Esophagus squamous epithelium (tissue), 5 donors: ENCODE data around the gene TSPAN12. TPM values are rescaled to one million over a fixed set of nuclear protein-coding genes. Genes with fewer than 3 reads are reported as not detected.

Experiments
- DNase-seq: peaks from one replicate; lab custom pipeline; 2025; lab: John Stamatoyannopoulos, UW
- H3K27ac ChIP-seq, 4 donors: fragments of 200-600 bp; sonication (generic); one replicate each; pipeline ENCODE4 v1.5.1; 2016 to 2019; ENCODE audit warnings: mild to moderate bottlenecking in 1 of 4
- H3K27me3 ChIP-seq, 4 donors: fragments of 200-600 bp; sonication (generic); 1 replicate in 3 of 4; 2 replicates in 1 of 4; pipeline versions ENCODE4 v1.5.1 to v1.6.0; 2017 to 2021; ENCODE audit warnings: antibody characterized with exemption in 1 of 4
- H3K36me3 ChIP-seq, 3 donors: fragments of 200-600 bp; sonication (generic); one replicate each; pipeline ENCODE4 v1.5.1; 2016 to 2019
- H3K4me1 ChIP-seq, 3 donors: fragments of 200-600 bp; sonication (generic); one replicate each; pipeline ENCODE4 v1.5.1; 2017 to 2019
- H3K4me3 ChIP-seq, 4 donors: fragments of 200-600 bp; sonication (generic); 1 replicate in 3 of 4; 2 replicates in 1 of 4; pipeline ENCODE4 v1.5.1; 2016 to 2019; ENCODE audit warnings: mild to moderate bottlenecking in 2 of 4, moderate library complexity in 1 of 4
- H3K9me3 ChIP-seq, 3 donors: fragments of 200-600 bp; sonication (generic); one replicate each; pipeline ENCODE4 v1.5.1; 2016 to 2019
- CTCF ChIP-seq, 6 experiments: fragments of 450-650 bp in 4 of 6; fragments of 200-600 bp in 2 of 6; sonication (generic) in 2 of 6; IDR thresholded peaks; one replicate each; pipeline ENCODE4 v1.5.1; 2016 to 2019; ENCODE audit warnings: antibody characterized with exemption in 6 of 6, mild to moderate bottlenecking in 4 of 6, moderate library complexity in 4 of 6
- POLR2A ChIP-seq, 4 donors: fragments of 450-650 bp; IDR thresholded peaks; one replicate each; pipeline ENCODE4 v1.6.1; 2017; ENCODE audit warnings: antibody characterized with exemption in 4 of 4, mild to moderate bottlenecking in 4 of 4, moderate library complexity in 3 of 4
- WGBS, 2 donors: methylation state at CpG; one replicate each; pipeline ENCODE4 v1.1.5; 2018; 5-methylcytosine and 5-hydroxymethylcytosine counted together
- intact Hi-C: fragments of 100-400 bp; cut with DNase I; formaldehyde crosslinking; loops from one replicate; pipeline ENCODE4 v1.15.0; 2022
- total RNA-seq, 4 donors: library from RNA; depleted of rRNA; stranded (reverse); fragments of >200 nt; gene quantifications; one replicate each; pipeline ENCODE4 v1.1.0, GENCODE V29; 2016
- donor health status: DM: yes; HTN: yes; CAD: no.

Gene TSPAN12
- total RNA-seq, 4 donors from 2014 or later: 1.3 to 9.0 (median 5.4) TPM

DNA sequence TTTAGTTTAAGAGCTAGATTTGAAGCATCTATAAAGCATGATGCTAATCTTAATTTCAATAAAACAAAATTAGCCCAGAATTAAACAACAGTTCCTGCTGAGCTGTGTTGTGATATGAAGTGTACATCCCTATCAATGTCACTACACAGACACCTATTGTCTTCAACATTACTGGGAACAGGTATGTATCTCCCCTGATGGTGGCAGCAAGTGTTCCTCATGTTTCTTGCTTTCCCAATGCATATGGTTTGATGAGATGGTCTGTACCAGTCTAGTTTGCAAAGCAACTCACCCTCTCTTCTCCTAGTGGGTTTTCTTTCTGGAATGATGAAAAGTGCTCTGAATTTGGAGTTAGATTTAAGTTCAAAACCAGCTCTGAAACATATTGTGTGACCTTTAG lies 38.1 kb downstream of the TSPAN12 start:
- Histone ChIP-seq H3K36me3 (no peaks in the 10 kb centered on the region), H3K27me3 (no peaks in the 10 kb centered on the region), H3K4me3 (no peak overlapping the region), H3K4me1 (no peaks in the 10 kb centered on the region), H3K27ac (no peak overlapping the region), H3K9me3 (no peaks in the 10 kb centered on the region)
- no peak for DNase-seq
- intact Hi-C loops: no loop called here
- TF ChIP-seq CTCF (IDR thresholded peaks at IDR 0.05): no peak
- no peak for TF ChIP-seq POLR2A (IDR thresholded peaks at IDR 0.05)

DNA sequence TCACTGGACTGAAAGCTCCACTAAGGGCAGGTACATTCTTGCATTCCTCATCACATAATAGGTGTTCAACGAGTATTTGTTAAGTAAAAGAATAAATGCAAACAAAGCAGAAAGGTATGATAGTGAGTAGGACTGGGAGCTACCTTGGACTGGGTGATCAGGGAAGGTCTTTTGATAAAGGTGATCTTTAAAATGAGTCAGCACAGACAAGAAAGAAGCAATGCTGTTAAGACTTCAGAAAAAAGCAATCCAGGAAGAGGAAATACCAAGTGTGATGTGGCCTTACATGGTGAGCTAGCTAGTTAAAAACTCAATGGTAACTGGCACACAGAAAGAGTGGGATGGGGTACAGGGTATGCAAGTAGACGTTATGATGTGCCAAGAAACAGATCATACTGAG lies 40.1 kb downstream of the TSPAN12 start:
- no peak for TF ChIP-seq CTCF (IDR thresholded peaks at IDR 0.05)
- no peak for TF ChIP-seq POLR2A (IDR thresholded peaks at IDR 0.05)
- no peak overlapping the region for H3K4me3 ChIP-seq

GRCh38 chr7:120814253-120814939 lies 43.5 kb downstream of the TSPAN12 start:
- H3K27ac ChIP-seq: no peak overlapping the region
- TF ChIP-seq POLR2A (IDR thresholded peaks at IDR 0.05) (no peak), CTCF (IDR thresholded peaks at IDR 0.05) (no peak)

More for the DNA sequence above, 40.1 kb downstream of the TSPAN12 start:
- intact Hi-C loops: no loop called here
- DNase-seq: no peak
- Histone ChIP-seq H3K4me1 (no peaks in the 10 kb centered on the region), H3K36me3 (no peaks in the 10 kb centered on the region), H3K27ac (no peak overlapping the region), H3K9me3 (no peaks in the 10 kb centered on the region), H3K27me3 (no peaks in the 10 kb centered on the region)
- WGBS, 2 donors: 55 to 56% methylated on average over 2 of the region's 2 CpGs

GRCh38 chr7:120813546-120814252 lies 44.2 kb downstream of the TSPAN12 start:
- H3K36me3 ChIP-seq: no peaks in the 10 kb centered on the region
- no peak for TF ChIP-seq POLR2A (IDR thresholded peaks at IDR 0.05)
- no peak for TF ChIP-seq CTCF (IDR thresholded peaks at IDR 0.05)
- WGBS, 2 donors: 62 to 79% methylated on average over 4 of the region's 4 CpGs
- H3K27me3 ChIP-seq: no peaks in the 10 kb centered on the region
- no peaks in the 10 kb centered on the region for H3K9me3 ChIP-seq
- no peak overlapping the region for H3K27ac ChIP-seq
- intact Hi-C loops: no loop called here
- no peak overlapping the region for H3K4me3 ChIP-seq
- DNase-seq: no peak
- H3K4me1 ChIP-seq: no peaks in the 10 kb centered on the region

More at GRCh38 chr7:120814253-120814939, 43.5 kb downstream of the TSPAN12 start:
- Histone ChIP-seq H3K4me1 (no peaks in the 10 kb centered on the region), H3K4me3 (no peak overlapping the region), H3K36me3 (no peaks in the 10 kb centered on the region), H3K9me3 (no peaks in the 10 kb centered on the region), H3K27me3 (no peaks in the 10 kb centered on the region)
- WGBS, 2 donors: 71 to 72% methylated on average over 6 of the region's 6 CpGs
- intact Hi-C loops: no loop called here
- DNase-seq: no peak

GRCh38 chr7:120813089-120813488 lies 44.9 kb downstream of the TSPAN12 start:
- Histone ChIP-seq H3K4me1 (no peaks in the 10 kb centered on the region), H3K27ac (no peak overlapping the region), H3K4me3 (no peak overlapping the region), H3K9me3 (no peaks in the 10 kb centered on the region), H3K27me3 (no peaks in the 10 kb centered on the region), H3K36me3 (no peaks in the 10 kb centered on the region)
- no peak for TF ChIP-seq CTCF (IDR thresholded peaks at IDR 0.05)
- TF ChIP-seq POLR2A (IDR thresholded peaks at IDR 0.05): no peak
- DNase-seq: no peak
- intact Hi-C loops: no loop called here
